Measurements from ENCODE around the gene TEX13D. TPM values are rescaled to one million over a fixed set of nuclear protein-coding genes. Genes with fewer than 3 reads are reported as not detected.

TEX13D gene
- total RNA-seq, 2 donors from 2014 or later, result 1.9 TPM; not detected in 1

GRCh38 chrX:124362072-124362471, 29.6 kb downstream of the TEX13D start:
- no peak overlapping the region for H3K4me3 ChIP-seq
- no peaks in the 10 kb centered on the region for H3K4me1 ChIP-seq (replicated peaks)
- no peaks in the 10 kb centered on the region for H3K27me3 ChIP-seq (replicated peaks; ENCODE audit: insufficient read depth)
- no peaks in the 10 kb centered on the region for H3K36me3 ChIP-seq
- no peak for TF ChIP-seq POLR2AphosphoS5 (IDR thresholded peaks at IDR 0.05)
- DNase-seq (ENCODE audit: low spot score), result no peak
- no peak overlapping the region for H3K27ac ChIP-seq
- no peaks in the 10 kb centered on the region for H3K9me3 ChIP-seq
- WGBS, result 80% methylated on average over 2 of the region's 2 CpGs
- intact Hi-C loops (cut with DNase I), result no loop called here

- DNase-seq (ENCODE audit: low spot score), result no peak
- TF ChIP-seq CTCF (IDR thresholded peaks at IDR 0.05) (no peak), POLR2A (IDR thresholded peaks at IDR 0.05) (no peak), POLR2AphosphoS5 (IDR thresholded peaks at IDR 0.05) (no peak)
- H3K36me3 ChIP-seq, result no peaks in the 10 kb centered on the region
- no peaks in the 10 kb centered on the region for H3K4me1 ChIP-seq (replicated peaks)
- no peak overlapping the region for H3K27ac ChIP-seq
- intact Hi-C loops (cut with DNase I), result no loop called here
- H3K4me3 ChIP-seq, result no peak overlapping the region
- 100% methylated on average over 1 of the region's 1 CpG for WGBS
- H3K9me3 ChIP-seq, result no peaks in the 10 kb centered on the region
- H3K27me3 ChIP-seq (replicated peaks; ENCODE audit: insufficient read depth), result no peaks in the 10 kb centered on the region
Measured at GRCh38 chrX:124362761-124363160, 30.3 kb downstream of the TEX13D start.

- intact Hi-C loops (cut with DNase I), result no loop called here
- H3K27me3 ChIP-seq (replicated peaks; ENCODE audit: insufficient read depth), result no peaks in the 10 kb centered on the region
- DNase-seq (ENCODE audit: low spot score), result no peak
- H3K4me3 ChIP-seq, result no peak overlapping the region
- TF ChIP-seq POLR2AphosphoS5 (IDR thresholded peaks at IDR 0.05) (no peak), CTCF (IDR thresholded peaks at IDR 0.05) (no peak), POLR2A (IDR thresholded peaks at IDR 0.05) (no peak)
- H3K9me3 ChIP-seq, result no peaks in the 10 kb centered on the region
- H3K27ac ChIP-seq, result no peak overlapping the region
- H3K36me3 ChIP-seq, result no peaks in the 10 kb centered on the region
- H3K4me1 ChIP-seq (replicated peaks), result no peaks in the 10 kb centered on the region
Measured at GRCh38 chrX:124369722-124370121, 37.3 kb downstream of the TEX13D start.

DNA sequence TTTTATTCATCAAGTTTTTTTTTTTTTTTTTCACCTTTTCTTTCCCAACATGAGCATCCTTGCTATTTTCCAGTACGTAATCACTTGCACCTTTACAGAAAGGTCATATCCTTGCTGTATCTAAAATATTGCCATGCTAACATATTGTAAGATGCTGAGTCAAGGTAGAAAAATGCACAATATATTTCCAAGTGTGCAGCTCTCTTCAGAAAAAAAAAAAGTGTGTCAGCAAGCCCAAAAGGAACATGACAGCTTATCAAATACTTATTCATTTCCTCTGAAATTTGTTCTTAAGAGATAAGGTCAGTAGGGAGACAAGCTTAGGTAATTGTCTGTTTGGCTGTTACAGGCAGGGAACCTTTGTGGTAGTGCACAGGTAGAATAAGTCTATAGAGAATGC, 40.9 kb downstream of the TEX13D start:
- TF ChIP-seq CTCF (IDR thresholded peaks at IDR 0.05) (no peak), POLR2AphosphoS5 (IDR thresholded peaks at IDR 0.05) (no peak)
- Histone ChIP-seq H3K4me1 (replicated peaks) (no peaks in the 10 kb centered on the region), H3K9me3 (no peaks in the 10 kb centered on the region), H3K27ac (no peak overlapping the region), H3K27me3 (replicated peaks; ENCODE audit: insufficient read depth) (no peaks in the 10 kb centered on the region), H3K4me3 (no peak overlapping the region), H3K36me3 (no peaks in the 10 kb centered on the region)
- no peak for DNase-seq (ENCODE audit: low spot score)
- intact Hi-C loops (cut with DNase I), result no loop called here
- 93% methylated on average over 1 of the region's 1 CpG for WGBS

GRCh38 chrX:124378643-124379042, 46.2 kb downstream of the TEX13D start:
- DNase-seq (ENCODE audit: low spot score), result no peak
- intact Hi-C loops (cut with DNase I), result no loop called here
- Histone ChIP-seq H3K27ac (no peak overlapping the region), H3K36me3 (no peaks in the 10 kb centered on the region), H3K4me1 (replicated peaks) (no peaks in the 10 kb centered on the region), H3K9me3 (no peaks in the 10 kb centered on the region), H3K27me3 (replicated peaks; ENCODE audit: insufficient read depth) (no peaks in the 10 kb centered on the region), H3K4me3 (no peak overlapping the region)
- 82% methylated on average over 4 of the region's 4 CpGs for WGBS
- no peak for TF ChIP-seq POLR2A (IDR thresholded peaks at IDR 0.05)
- TF ChIP-seq CTCF (IDR thresholded peaks at IDR 0.05), result no peak
- TF ChIP-seq POLR2AphosphoS5 (IDR thresholded peaks at IDR 0.05), result no peak

Measured in prostate gland (tissue), 2 donors.